Measurements from ENCODE around the gene PSME1.

The PSME1 gene

GRCh38 chr14:24164518-24164991 is 28.6 kb downstream of the PSME1 start:
- Histone ChIP-seq H3K36me3 (ENCODE audit: insufficient read depth, low read length) (peaks cover 14% of the 10 kb centered on the region; the same call in 1 of the 2 replicates), H3K9me3 (ENCODE audit: insufficient read depth, low read depth, low read length) (no peaks in the 10 kb centered on the region), H3F3A (ENCODE audit: low read depth) (no peaks in the 10 kb centered on the region; the same call in 1 of the 2 replicates), H4K20me1 (ENCODE audit: insufficient read depth, low read length, poor library complexity, severe bottlenecking) (no peaks in the 10 kb centered on the region), H3K79me2 (ENCODE audit: insufficient read depth, low read length) (peaks cover 9% of the 10 kb centered on the region; the same call in 1 of the 2 replicates), H3K9me2 (replicated peaks; ENCODE audit: low read depth, low read length) (no peaks in the 10 kb centered on the region), H3K4me2 (ENCODE audit: low read depth, low read length, poor library complexity, severe bottlenecking) (no peak overlapping the region), H3K27me3 (ENCODE audit: insufficient read depth, low read length, poor library complexity, severe bottlenecking) (no peaks in the 10 kb centered on the region), H3K9ac (ENCODE audit: low read depth, low read length, poor library complexity, severe bottlenecking) (no peak overlapping the region), H2AFZ (ENCODE audit: low read length) (no peak overlapping the region), H3K4me1 (ENCODE audit: insufficient read depth, low read length, poor library complexity, severe bottlenecking) (peaks cover 13% of the 10 kb centered on the region), H3K4me3 (ENCODE audit: low read length, poor library complexity, severe bottlenecking) (no peak overlapping the region)
- TF ChIP-seq CTCF (conservative IDR thresholded peaks at IDR 0.05; ENCODE audit: low read length) (no peak), EZH2phosphoT487 (IDR thresholded peaks at IDR 0.05; ENCODE audit: borderline replicate concordance) (no peak)

GRCh38 chr14:24165785-24166184 is 29.8 kb downstream of the PSME1 start:
- H3K36me3 ChIP-seq (ENCODE audit: insufficient read depth, low read length), result peaks cover 10% of the 10 kb centered on the region; the same call in 1 of the 2 replicates
- H4K20me1 ChIP-seq (ENCODE audit: insufficient read depth, low read length, poor library complexity, severe bottlenecking), result no peaks in the 10 kb centered on the region
- peaks cover 9% of the 10 kb centered on the region for H3K4me1 ChIP-seq (ENCODE audit: insufficient read depth, low read length, poor library complexity, severe bottlenecking)
- no peak overlapping the region for H3K9ac ChIP-seq (ENCODE audit: low read depth, low read length, poor library complexity, severe bottlenecking)
- no peaks in the 10 kb centered on the region for H3K9me3 ChIP-seq (ENCODE audit: insufficient read depth, low read depth, low read length)
- no peak for TF ChIP-seq CTCF (conservative IDR thresholded peaks at IDR 0.05; ENCODE audit: low read length)
- no peak for TF ChIP-seq EZH2phosphoT487 (IDR thresholded peaks at IDR 0.05; ENCODE audit: borderline replicate concordance)
- H3K4me3 ChIP-seq (ENCODE audit: low read length, poor library complexity, severe bottlenecking), result no peak overlapping the region
- no peaks in the 10 kb centered on the region for H3K9me2 ChIP-seq (replicated peaks; ENCODE audit: low read depth, low read length)
- no peak overlapping the region for H3K4me2 ChIP-seq (ENCODE audit: low read depth, low read length, poor library complexity, severe bottlenecking)
- H3K79me2 ChIP-seq (ENCODE audit: insufficient read depth, low read length), result peaks cover 9% of the 10 kb centered on the region; the same call in 1 of the 2 replicates
- H3K27me3 ChIP-seq (ENCODE audit: insufficient read depth, low read length, poor library complexity, severe bottlenecking), result no peaks in the 10 kb centered on the region
- no peak overlapping the region for H2AFZ ChIP-seq (ENCODE audit: low read length)
- no peaks in the 10 kb centered on the region for H3F3A ChIP-seq (ENCODE audit: low read depth)

DNA sequence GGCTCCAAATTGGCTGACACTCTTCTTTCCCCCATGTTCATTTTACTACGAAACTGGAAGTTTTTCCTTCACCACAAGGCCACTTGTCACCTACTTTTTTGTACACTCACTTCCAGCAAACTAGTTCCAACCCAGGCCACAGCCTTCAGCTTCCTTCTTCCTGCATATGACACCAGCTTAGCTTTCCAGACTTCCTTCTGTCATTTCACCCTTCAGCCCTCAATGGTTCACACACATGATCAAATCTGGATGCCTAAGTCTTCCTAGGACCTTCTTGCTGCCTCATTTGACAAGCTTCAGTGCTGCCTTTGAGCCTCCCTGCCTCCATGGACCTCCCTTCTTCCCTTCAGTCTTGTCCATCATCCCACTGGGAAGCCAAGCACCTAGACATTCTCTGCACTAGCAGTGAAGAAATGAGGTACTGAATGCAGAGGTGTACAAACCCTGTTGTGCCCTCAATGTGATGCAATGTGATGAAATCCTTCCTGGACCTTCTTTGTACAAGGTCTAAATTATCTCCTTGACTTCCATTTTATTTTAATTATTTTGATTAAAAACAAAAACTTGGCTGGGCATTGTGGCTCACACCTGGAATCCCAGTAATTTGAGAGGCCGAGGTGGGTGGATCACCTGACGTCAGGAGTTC is 31.6 kb downstream of the PSME1 start:
- Histone ChIP-seq H3K9me2 (replicated peaks; ENCODE audit: low read depth, low read length) (no peaks in the 10 kb centered on the region), H3K4me2 (ENCODE audit: low read depth, low read length, poor library complexity, severe bottlenecking) (no peak overlapping the region), H3K27me3 (ENCODE audit: insufficient read depth, low read length, poor library complexity, severe bottlenecking) (no peaks in the 10 kb centered on the region), H3K79me2 (ENCODE audit: insufficient read depth, low read length) (no peaks in the 10 kb centered on the region), H3K4me1 (ENCODE audit: insufficient read depth, low read length, poor library complexity, severe bottlenecking) (no peaks in the 10 kb centered on the region), H2AFZ (ENCODE audit: low read length) (no peak overlapping the region), H3K36me3 (ENCODE audit: insufficient read depth, low read length) (peaks cover 10% of the 10 kb centered on the region; the same call in 1 of the 2 replicates), H3K4me3 (ENCODE audit: low read length, poor library complexity, severe bottlenecking) (no peak overlapping the region), H3K9me3 (ENCODE audit: insufficient read depth, low read depth, low read length) (no peaks in the 10 kb centered on the region), H4K20me1 (ENCODE audit: insufficient read depth, low read length, poor library complexity, severe bottlenecking) (no peaks in the 10 kb centered on the region), H3K9ac (ENCODE audit: low read depth, low read length, poor library complexity, severe bottlenecking) (no peak overlapping the region), H3F3A (ENCODE audit: low read depth) (no peaks in the 10 kb centered on the region)
- TF ChIP-seq EZH2phosphoT487 (IDR thresholded peaks at IDR 0.05; ENCODE audit: borderline replicate concordance) (no peak), CTCF (conservative IDR thresholded peaks at IDR 0.05; ENCODE audit: low read length) (no peak)

Measured in Loucy (cell line).